NB4 (cell line): Measurements from ENCODE around the gene SLC39A11.
"Not testable (repeated sequence)": the region's sequence is repeated elsewhere in the genome, so short reads cannot be mapped to it uniquely, and the experiment has no call there.

Experiments
- DNase-seq: peaks from one replicate; pipeline ENCODE4 v3.0.0; 2010; ENCODE audit warnings: low read depth
- H3K4me3 ChIP-seq: one replicate; pipeline ENCODE4 v1.5.1; 2011; ENCODE audit warnings: mild to moderate bottlenecking, low read depth, low read length, moderate library complexity
- CTCF ChIP-seq: IDR thresholded peaks from one replicate; pipeline ENCODE4 v1.5.1; 2012; ENCODE audit warnings: low read depth, low read length
- MAX ChIP-seq: IDR thresholded peaks from 2 replicates; pipeline ENCODE4 v1.6.1; 2011; ENCODE audit warnings: low read depth, low read length
- MYC ChIP-seq: IDR thresholded peaks from 2 replicates; pipeline ENCODE4 v1.6.1; 2011; ENCODE audit warnings: low read depth, low read length
- POLR2A ChIP-seq: IDR thresholded peaks from 2 replicates; pipeline ENCODE4 v1.6.1; 2011; ENCODE audit warnings: mild to moderate bottlenecking; ENCODE audit not compliant: insufficient read length; ENCODE audit errors: extremely low read depth

SLC39A11 gene

GRCh38 chr17:72640415-72641165 is 451.9 kb downstream of the SLC39A11 start:
- DNase-seq = no peak
- no peak overlapping the region for H3K4me3 ChIP-seq
- TF ChIP-seq MAX (no peak), CTCF (no peak), MYC (no peak), POLR2A (no peak)

- TF ChIP-seq POLR2A (no peak), MYC (no peak), CTCF (no peak), MAX (no peak)
- no peak overlapping the region for H3K4me3 ChIP-seq
- DNase-seq = no peak
Measured at GRCh38 chr17:72639711-72640110, 452.8 kb downstream of the SLC39A11 start.

GRCh38 chr17:72638932-72639331 is 453.6 kb downstream of the SLC39A11 start:
- not testable (repeated sequence) for DNase-seq, H3K4me3 ChIP-seq

- TF ChIP-seq POLR2A (no peak), MAX (no peak), MYC (no peak), CTCF (no peak)
- DNase-seq = no peak
- no peak overlapping the region for H3K4me3 ChIP-seq
Measured at GRCh38 chr17:72635034-72635635, 457.4 kb downstream of the SLC39A11 start.

- TF ChIP-seq MAX = no peak
- no peak for TF ChIP-seq MYC
- no peak for TF ChIP-seq CTCF
- TF ChIP-seq POLR2A = no peak
- H3K4me3 ChIP-seq = no peak overlapping the region
Measured at GRCh38 chr17:72634621-72635020, 457.9 kb downstream of the SLC39A11 start.

GRCh38 chr17:72631949-72632684 is 460.4 kb downstream of the SLC39A11 start:
- H3K4me3 ChIP-seq = no peak overlapping the region
- TF ChIP-seq MYC = no peak
- TF ChIP-seq CTCF = no peak
- TF ChIP-seq MAX = no peak
- no peak for TF ChIP-seq POLR2A
- DNase-seq = no peak

More at GRCh38 chr17:72634621-72635020, 457.9 kb downstream of the SLC39A11 start:
- no peak for DNase-seq
